HepG2 (cell line): Measurements from ENCODE around the gene FRS2. TPM values are rescaled to one million over a fixed set of nuclear protein-coding genes. Genes with fewer than 3 reads are reported as not detected.
A peak's percentile ranks its signal among the peaks of the same experiment; 100 is the strongest.

Experiments
- ATF6 ChIP-seq: sonication (generic); formaldehyde crosslinking; conservative IDR thresholded peaks from 2 replicates; pipeline ENCODE4 v1.4.0; 2020; ENCODE audit warnings: missing genetic modification reagents
- CBX2 ChIP-seq, 2 experiments: fragments of 200-600 bp in 1 of 2; sonication (generic); formaldehyde crosslinking in 1 of 2; IDR thresholded peaks; 2 replicates each; pipeline versions ENCODE4 v1.7.0 to v1.8.1; 2018 to 2022; ENCODE audit warnings: low read depth in 2 of 2, low read length in 1 of 2, mild to moderate bottlenecking in 1 of 2, missing genetic modification reagents in 1 of 2
- DBP ChIP-seq: sonication (generic); formaldehyde crosslinking; IDR thresholded peaks from 2 replicates; pipeline ENCODE4 v1.4.0; 2020; ENCODE audit warnings: missing genetic modification reagents; ENCODE audit errors: not compliant biosample characterization
- ELF1 ChIP-seq: sonication (generic); formaldehyde crosslinking; IDR thresholded peaks from 2 replicates; pipeline ENCODE4 v1.4.0; 2020; ENCODE audit warnings: missing genetic modification reagents
- FOXC1 ChIP-seq: sonication (generic); formaldehyde crosslinking; IDR thresholded peaks from 2 replicates; pipeline ENCODE4 v1.8.0; 2022; ENCODE audit warnings: mild to moderate bottlenecking, missing genetic modification reagents, borderline replicate concordance
- FOXK1 ChIP-seq: sonication (generic); formaldehyde crosslinking; IDR thresholded peaks from 2 replicates; pipeline ENCODE4 v1.4.0; 2020; ENCODE audit warnings: low read depth, missing genetic modification reagents, borderline replicate concordance
- HOXA3 ChIP-seq: sonication (generic); formaldehyde crosslinking; IDR thresholded peaks from 2 replicates; pipeline ENCODE4 v1.5.0; 2020; ENCODE audit warnings: missing genetic modification reagents
- KDM4B ChIP-seq: sonication (generic); formaldehyde crosslinking; IDR thresholded peaks from 2 replicates; pipeline ENCODE4 v1.4.0; 2020; ENCODE audit warnings: missing genetic modification reagents
- MEF2D ChIP-seq: sonication (generic); formaldehyde crosslinking; IDR thresholded peaks from 2 replicates; pipeline ENCODE4 v1.5.1; 2020; ENCODE audit warnings: mild to moderate bottlenecking, missing genetic modification reagents
- NFIB ChIP-seq: sonication (generic); formaldehyde crosslinking; IDR thresholded peaks from 2 replicates; pipeline ENCODE4 v1.9.0; 2021; ENCODE audit warnings: missing genetic modification reagents, mild to moderate bottlenecking, borderline replicate concordance
- NFIC ChIP-seq: IDR thresholded peaks from 2 replicates; pipeline ENCODE4 v1.6.1; 2012; ENCODE audit warnings: mild to moderate bottlenecking, low read length, inconsistent platforms
- NFRKB ChIP-seq: fragments of 450-650 bp; IDR thresholded peaks from 2 replicates; pipeline ENCODE4 v1.6.1; 2017
- RELA ChIP-seq: sonication (generic); formaldehyde crosslinking; IDR thresholded peaks from 2 replicates; pipeline ENCODE4 v1.4.0; 2020; ENCODE audit warnings: missing genetic modification reagents
- SIX4 ChIP-seq: sonication (generic); formaldehyde crosslinking; IDR thresholded peaks from 2 replicates; pipeline ENCODE4 v1.4.0; 2020; ENCODE audit warnings: missing genetic modification reagents
- TBP ChIP-seq: sonication (generic); formaldehyde crosslinking; IDR thresholded peaks from 2 replicates; pipeline ENCODE4 v1.5.0; 2020; ENCODE audit warnings: missing genetic modification reagents
- XRCC5 ChIP-seq: fragments of 200-400 bp; formaldehyde crosslinking; optimal IDR thresholded peaks from 2 replicates; pipeline ENCODE3; 2017; ENCODE audit warnings: mild to moderate bottlenecking, low read length
- ZNF597 ChIP-seq: sonication (generic); formaldehyde crosslinking; IDR thresholded peaks from 2 replicates; pipeline ENCODE4 v1.5.0; 2020; ENCODE audit warnings: missing genetic modification reagents
- ZNF598 ChIP-seq: sonication (generic); formaldehyde crosslinking; IDR thresholded peaks from 2 replicates; pipeline ENCODE4 v1.5.1; 2020; ENCODE audit warnings: mild to moderate bottlenecking, missing genetic modification reagents, borderline replicate concordance
- ZNF609 ChIP-seq: sonication (generic); formaldehyde crosslinking; IDR thresholded peaks from 2 replicates; pipeline ENCODE4 v1.4.0; 2020; ENCODE audit warnings: mild to moderate bottlenecking, missing genetic modification reagents, borderline replicate concordance
- ZNF746 ChIP-seq: sonication (generic); formaldehyde crosslinking; IDR thresholded peaks from 2 replicates; pipeline ENCODE4 v1.8.0; 2022; ENCODE audit warnings: mild to moderate bottlenecking, missing genetic modification reagents
- ZSCAN12 ChIP-seq: sonication (generic); formaldehyde crosslinking; IDR thresholded peaks from 2 replicates; pipeline ENCODE4 v1.9.0; 2021; ENCODE audit warnings: mild to moderate bottlenecking, missing genetic modification reagents
- polyA plus RNA-seq, 8 experiments: library from polyadenylated mRNA; depleted of rRNA in 3 of 8; stranded (reverse) in 7 of 8; unstranded in 1 of 8; fragments of >200 nt; fragmentation: Illumina TruSeq in 4 of 8; extraction: Trizol in 4 of 8; gene quantifications; 2 replicates each; pipeline versions ENCODE4 v1.2.1 to v1.2.3, GENCODE V29; 2011 to 2016; ENCODE audit warnings: low read depth in 4 of 8, missing spikeins in 1 of 8, mixed read lengths in 1 of 8; ENCODE audit not compliant: insufficient read depth in 1 of 8
- total RNA-seq, 5 experiments: library from RNA; depleted of rRNA; stranded (reverse); fragments of >200 nt; fragmentation: Illumina TruSeq; extraction: Trizol; gene quantifications; 2 replicates each; pipeline ENCODE4 v1.2.3, GENCODE V29; 2016; ENCODE audit warnings: low read depth in 1 of 5

Gene FRS2
- total and polyA plus RNA-seq, 2 of the 13 experiments (the other 11 are each of a cell fraction or from before 2014, with no cell fraction given), result 8.3 to 16.8 TPM

- TF ChIP-seq ZNF609 (CRISPR knock-in tag), result peak; percentile 44; the same call in 1 of the 2 replicates
- TF ChIP-seq ZSCAN12 (CRISPR knock-in tag), result 0 out of 2 replicates have a peak, but pooled peaks have one; percentile 38
- no peak for TF ChIP-seq ATF6 (CRISPR knock-in tag)
- TF ChIP-seq NFIC, result no peak
- TF ChIP-seq DBP (CRISPR knock-in tag), result peak; percentile 64
- peak; percentile 98 for TF ChIP-seq ZNF598
- TF ChIP-seq FOXC1 (CRISPR knock-in tag), result peak; percentile 95
- no peak for TF ChIP-seq CBX2 (IDR thresholded peaks at IDR 0.05; ENCODE audit: low read depth, low read length)
- no peak for TF ChIP-seq CBX2 (CRISPR knock-in tag; IDR thresholded peaks at IDR 0.05; ENCODE audit: low read depth)
- peak; percentile 89 for TF ChIP-seq MEF2D (CRISPR knock-in tag)
- peak; percentile 37; the same call in 1 of the 2 replicates for TF ChIP-seq SIX4
- peak; percentile 84; the same call in 1 of the 2 replicates for TF ChIP-seq HOXA3 (CRISPR knock-in tag)
- TF ChIP-seq TBP (CRISPR knock-in tag), result 0 out of 2 replicates have a peak, but pooled peaks have one; percentile 39
- TF ChIP-seq XRCC5, result peak; percentile 58
- no peak; the same call in 1 of the 2 replicates for TF ChIP-seq KDM4B
- TF ChIP-seq ZNF597 (CRISPR knock-in tag), result no peak
- TF ChIP-seq ZNF746, result no peak
- peak; percentile 87 for TF ChIP-seq ELF1
- TF ChIP-seq NFIB (CRISPR knock-in tag), result no peak
- peak; percentile 38; the same call in 1 of the 2 replicates for TF ChIP-seq FOXK1 (CRISPR knock-in tag)
- no peak for TF ChIP-seq RELA (CRISPR knock-in tag)
- TF ChIP-seq NFRKB, result no peak
Measured at GRCh38 chr12:69585189-69586062, 115.2 kb downstream of the FRS2 start, which contains the start of gene CCT2 (continued).
